HG02884 (cell line): Measurements from ENCODE around the gene XXYLT1.
"Not testable (repeated sequence)": the region's sequence is repeated elsewhere in the genome, so short reads cannot be mapped to it uniquely, and the experiment has no call there.

Experiments used
- ATAC-seq: cut with Tn5 transposase; IDR thresholded peaks from one replicate; pipeline ENCODE4 v1.9.1; 2021; ENCODE audit warnings: mild to moderate bottlenecking, moderate library complexity; ENCODE audit not compliant: unreplicated experiment

Gene XXYLT1

GRCh38 chr3:195236076-195236798 is 34.7 kb downstream of the XXYLT1 start:
- ATAC-seq: no peak

GRCh38 chr3:195230244-195230643 is 40.7 kb downstream of the XXYLT1 start:
- no peak for ATAC-seq

GRCh38 chr3:195228886-195229285 is 42.1 kb downstream of the XXYLT1 start:
- not testable (repeated sequence) for ATAC-seq

GRCh38 chr3:195227871-195228270 is 43.1 kb downstream of the XXYLT1 start:
- ATAC-seq: no peak

GRCh38 chr3:195226900-195227447 is 44.0 kb downstream of the XXYLT1 start:
- no peak for ATAC-seq

- no peak for ATAC-seq
Observed at GRCh38 chr3:195226445-195226844, 44.5 kb downstream of the XXYLT1 start.

- no peak for ATAC-seq
Observed at GRCh38 chr3:195224980-195225580, 45.9 kb downstream of the XXYLT1 start.

- no peak for ATAC-seq
Observed at GRCh38 chr3:195224156-195224979, 46.6 kb downstream of the XXYLT1 start.

- no peak for ATAC-seq
Observed at GRCh38 chr3:195221876-195222617, 48.9 kb downstream of the XXYLT1 start.

GRCh38 chr3:195221015-195221853 is 49.7 kb downstream of the XXYLT1 start:
- no peak for ATAC-seq

- ATAC-seq: no peak
Observed at GRCh38 chr3:195219351-195220230, 51.4 kb downstream of the XXYLT1 start.

GRCh38 chr3:195218331-195218730 is 52.6 kb downstream of the XXYLT1 start:
- not testable (repeated sequence) for ATAC-seq

- ATAC-seq: not testable (repeated sequence)
Observed at GRCh38 chr3:195215576-195215975, 55.4 kb downstream of the XXYLT1 start.

GRCh38 chr3:195214381-195214780 is 56.6 kb downstream of the XXYLT1 start:
- no peak for ATAC-seq

GRCh38 chr3:195213639-195214315 is 57.2 kb downstream of the XXYLT1 start:
- no peak for ATAC-seq

GRCh38 chr3:195212749-195213375 is 58.1 kb downstream of the XXYLT1 start:
- ATAC-seq: no peak

GRCh38 chr3:195212033-195212748 is 58.8 kb downstream of the XXYLT1 start:
- no peak for ATAC-seq
